Endodermal cell (in vitro differentiated cells): ENCODE data around the gene EFCAB6. TPM values are rescaled to one million over a fixed set of nuclear protein-coding genes. Genes with fewer than 3 reads are reported as not detected.

ENCODE experiments used
- DNase-seq: peaks from one replicate; pipeline ENCODE4 v3.0.0-alpha.2; 2017
- H3K27ac ChIP-seq: 2 replicates; pipeline ENCODE4 v1.5.1; 2013; ENCODE audit warnings: mild to moderate bottlenecking, low read depth, low read length, moderate library complexity
- H3K27me3 ChIP-seq: 2 replicates; pipeline ENCODE4 v1.6.1; 2013; ENCODE audit warnings: mild to moderate bottlenecking, low read length, moderate library complexity; ENCODE audit not compliant: insufficient read depth, control insufficient read depth, poor library complexity, severe bottlenecking
- H3K36me3 ChIP-seq: 2 replicates; pipeline ENCODE4 v1.7.0; 2013; ENCODE audit warnings: mild to moderate bottlenecking, low read length, moderate library complexity; ENCODE audit not compliant: control insufficient read depth, insufficient read depth
- H3K4me1 ChIP-seq: one replicate; pipeline ENCODE4 v1.7.0; 2013; ENCODE audit warnings: low read length; ENCODE audit not compliant: control insufficient read depth, insufficient read depth
- H3K4me3 ChIP-seq: 2 replicates; pipeline ENCODE4 v1.5.1; 2013; ENCODE audit warnings: mild to moderate bottlenecking, low read length, moderate library complexity
- H3K9ac ChIP-seq: 2 replicates; pipeline ENCODE4 v1.6.1; 2013; ENCODE audit warnings: mild to moderate bottlenecking, low read length, moderate library complexity; ENCODE audit not compliant: poor library complexity, severe bottlenecking; ENCODE audit errors: extremely low read depth
- H3K9me3 ChIP-seq: 2 replicates; pipeline ENCODE4 v1.6.1; 2013; ENCODE audit warnings: mild to moderate bottlenecking, low read length, moderate library complexity; ENCODE audit not compliant: control insufficient read depth
- H3K27ac Mint-ChIP-seq: 2 replicates; pipeline ENCODE4 v1.8.0; 2020; ENCODE audit warnings: mixed read lengths
- H3K27me3 Mint-ChIP-seq: 2 replicates; pipeline ENCODE4 v1.8.0; 2021; ENCODE audit warnings: mild to moderate bottlenecking, mixed read lengths; ENCODE audit not compliant: insufficient read depth
- H3K36me3 Mint-ChIP-seq: 2 replicates; pipeline ENCODE4 v1.8.0; 2020; ENCODE audit warnings: low read depth, mixed read lengths
- H3K4me1 Mint-ChIP-seq: 2 replicates; pipeline ENCODE4 v1.8.0; 2020; ENCODE audit warnings: mixed read lengths
- H3K4me3 Mint-ChIP-seq: 2 replicates; pipeline ENCODE4 v1.8.0; 2020; ENCODE audit warnings: mild to moderate bottlenecking, moderate library complexity, mixed read lengths
- H3K9me3 Mint-ChIP-seq: 2 replicates; pipeline ENCODE4 v1.8.0; 2020; ENCODE audit warnings: mild to moderate bottlenecking, mixed read lengths
- WGBS, 2 experiments: methylation state at CpG; one replicate each; pipeline versions ENCODE4 v1.1.5 to v1.1.7; 2013; ENCODE audit warnings: missing lambda C conversion rate in 2 of 2, mixed read lengths in 1 of 2; ENCODE audit not compliant: insufficient coverage in 1 of 2, insufficient read length in 1 of 2; 5-methylcytosine and 5-hydroxymethylcytosine counted together
- total RNA-seq, 2 donors: library from RNA; stranded (reverse); fragmentation: NEBNext Ultra II Directional in 1 of 2; extraction: Animal tissue kit (Norgen Biotek cat#: 25700) in 1 of 2; gene quantifications; 2 replicates in 1 of 2; 3 replicates in 1 of 2; pipeline ENCODE4 v1.2.1, GENCODE V29; 2021
- TF ChIP-seq, protein P1 (sequence below): fragments of 200-600 bp; sonication (generic); conservative IDR thresholded peaks from 2 replicates; pipeline ENCODE4 v1.5.0; 2021; ENCODE audit warnings: antibody characterized with exemption, mild to moderate bottlenecking

The EFCAB6 gene
- total RNA-seq, 2 donors from 2014 or later: 1.8 to 2.0 TPM

DNA sequence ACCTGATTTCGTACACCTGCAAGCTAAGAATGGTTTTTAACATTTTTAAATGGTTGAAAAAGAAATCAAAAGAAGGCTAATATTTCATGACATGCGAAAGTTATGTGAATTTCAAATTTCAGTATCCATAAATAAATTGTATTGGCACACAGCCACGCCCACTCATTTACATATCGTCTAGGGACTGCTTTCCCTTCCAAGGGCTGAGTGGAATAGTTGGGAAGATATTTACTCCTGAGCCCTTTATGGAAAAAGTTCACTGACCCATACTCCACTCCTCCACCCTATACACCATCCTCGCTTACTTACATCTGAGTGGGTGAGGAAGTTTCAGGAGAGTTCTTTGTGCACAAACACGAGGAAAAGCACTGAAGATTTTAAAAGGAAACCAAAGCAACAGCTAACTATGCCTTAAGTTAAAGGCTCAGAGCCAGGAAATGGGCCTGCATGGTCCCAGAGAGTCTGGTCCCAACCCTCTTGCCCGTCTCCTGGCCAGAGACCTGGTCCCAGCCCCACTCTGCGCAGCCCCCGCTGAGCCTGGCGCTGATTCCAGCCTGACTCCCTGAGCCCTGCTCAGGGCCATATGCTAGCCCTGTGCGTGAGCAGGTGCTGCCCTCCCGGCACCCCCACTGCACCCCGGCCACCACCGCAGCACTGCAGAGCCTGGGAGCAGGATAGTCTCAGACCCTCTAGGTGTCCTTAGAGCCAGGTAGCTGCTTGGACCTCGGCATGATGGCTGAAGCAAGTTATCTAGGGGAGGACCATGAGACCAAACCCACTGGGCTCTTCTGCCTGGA, 69.8 kb downstream of the EFCAB6 start:
- H3K27me3 ChIP-seq: no peaks in the 10 kb centered on the region
- no peaks in the 10 kb centered on the region for H3K36me3 Mint-ChIP-seq
- peaks cover 10% of the 10 kb centered on the region for H3K9me3 ChIP-seq
- no peak overlapping the region for H3K4me3 ChIP-seq
- no peak overlapping the region for H3K27ac ChIP-seq
- H3K9me3 Mint-ChIP-seq: no peaks in the 10 kb centered on the region
- TF ChIP-seq, protein P1, sequence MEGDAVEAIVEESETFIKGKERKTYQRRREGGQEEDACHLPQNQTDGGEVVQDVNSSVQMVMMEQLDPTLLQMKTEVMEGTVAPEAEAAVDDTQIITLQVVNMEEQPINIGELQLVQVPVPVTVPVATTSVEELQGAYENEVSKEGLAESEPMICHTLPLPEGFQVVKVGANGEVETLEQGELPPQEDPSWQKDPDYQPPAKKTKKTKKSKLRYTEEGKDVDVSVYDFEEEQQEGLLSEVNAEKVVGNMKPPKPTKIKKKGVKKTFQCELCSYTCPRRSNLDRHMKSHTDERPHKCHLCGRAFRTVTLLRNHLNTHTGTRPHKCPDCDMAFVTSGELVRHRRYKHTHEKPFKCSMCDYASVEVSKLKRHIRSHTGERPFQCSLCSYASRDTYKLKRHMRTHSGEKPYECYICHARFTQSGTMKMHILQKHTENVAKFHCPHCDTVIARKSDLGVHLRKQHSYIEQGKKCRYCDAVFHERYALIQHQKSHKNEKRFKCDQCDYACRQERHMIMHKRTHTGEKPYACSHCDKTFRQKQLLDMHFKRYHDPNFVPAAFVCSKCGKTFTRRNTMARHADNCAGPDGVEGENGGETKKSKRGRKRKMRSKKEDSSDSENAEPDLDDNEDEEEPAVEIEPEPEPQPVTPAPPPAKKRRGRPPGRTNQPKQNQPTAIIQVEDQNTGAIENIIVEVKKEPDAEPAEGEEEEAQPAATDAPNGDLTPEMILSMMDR: no peak
- no peaks in the 10 kb centered on the region for H3K27me3 Mint-ChIP-seq
- H3K4me1 ChIP-seq: no peaks in the 10 kb centered on the region
- H3K27ac Mint-ChIP-seq: no peak overlapping the region
- H3K4me1 Mint-ChIP-seq: no peaks in the 10 kb centered on the region
- no peak overlapping the region for H3K4me3 Mint-ChIP-seq
- WGBS, 2 experiments: 87 to 93% methylated on average over 6 to 15 of the region's 15 CpGs
- DNase-seq: no peak
- H3K36me3 ChIP-seq: no peaks in the 10 kb centered on the region
- no peak overlapping the region for H3K9ac ChIP-seq

DNA sequence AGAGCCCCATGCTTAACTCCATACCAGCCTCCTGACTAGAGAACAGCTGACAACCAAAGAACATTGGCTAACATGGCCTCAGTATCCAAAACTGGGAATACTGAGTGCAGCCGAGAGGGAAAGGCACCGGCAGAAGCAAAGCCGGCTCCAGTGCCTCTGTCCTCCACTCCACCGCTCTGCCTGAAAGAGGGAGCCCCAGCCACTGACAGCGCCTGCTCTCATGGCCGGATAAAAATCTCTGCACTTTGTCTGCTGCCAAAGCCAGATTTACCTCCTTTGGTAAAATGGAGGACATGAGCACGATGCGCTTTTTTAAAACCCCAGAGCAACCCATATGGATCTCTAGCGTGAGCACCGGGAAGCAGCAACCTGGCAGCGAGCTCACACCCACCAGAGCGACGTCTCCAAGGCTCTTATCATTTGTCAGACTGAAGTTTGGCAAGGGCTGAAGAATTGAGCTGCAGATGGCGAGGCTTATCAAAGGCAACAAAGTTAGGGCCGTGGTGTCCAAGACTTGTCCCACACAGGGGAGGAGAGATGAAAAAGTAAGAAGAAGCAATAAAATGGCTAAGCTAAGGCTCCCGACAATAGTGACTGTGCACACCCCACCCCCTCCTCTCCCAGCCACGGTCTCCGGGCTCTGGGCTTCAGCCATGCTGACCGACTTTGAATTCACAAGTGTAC, 71.4 kb downstream of the EFCAB6 start:
- H3K4me3 Mint-ChIP-seq: no peak overlapping the region
- DNase-seq: no peak
- no peaks in the 10 kb centered on the region for H3K27me3 Mint-ChIP-seq
- Histone ChIP-seq H3K9me3 (peaks cover 10% of the 10 kb centered on the region), H3K27ac (no peak overlapping the region), H3K27me3 (no peaks in the 10 kb centered on the region), H3K36me3 (no peaks in the 10 kb centered on the region), H3K4me1 (no peaks in the 10 kb centered on the region), H3K9ac (no peak overlapping the region), H3K4me3 (no peak overlapping the region)
- H3K36me3 Mint-ChIP-seq: no peaks in the 10 kb centered on the region
- TF ChIP-seq, protein P1: no peak
- 89 to 90% methylated on average over 14 to 19 of the region's 19 CpGs for WGBS, 2 experiments
- no peaks in the 10 kb centered on the region for H3K9me3 Mint-ChIP-seq
- H3K4me1 Mint-ChIP-seq: no peaks in the 10 kb centered on the region
- H3K27ac Mint-ChIP-seq: no peak overlapping the region

DNA sequence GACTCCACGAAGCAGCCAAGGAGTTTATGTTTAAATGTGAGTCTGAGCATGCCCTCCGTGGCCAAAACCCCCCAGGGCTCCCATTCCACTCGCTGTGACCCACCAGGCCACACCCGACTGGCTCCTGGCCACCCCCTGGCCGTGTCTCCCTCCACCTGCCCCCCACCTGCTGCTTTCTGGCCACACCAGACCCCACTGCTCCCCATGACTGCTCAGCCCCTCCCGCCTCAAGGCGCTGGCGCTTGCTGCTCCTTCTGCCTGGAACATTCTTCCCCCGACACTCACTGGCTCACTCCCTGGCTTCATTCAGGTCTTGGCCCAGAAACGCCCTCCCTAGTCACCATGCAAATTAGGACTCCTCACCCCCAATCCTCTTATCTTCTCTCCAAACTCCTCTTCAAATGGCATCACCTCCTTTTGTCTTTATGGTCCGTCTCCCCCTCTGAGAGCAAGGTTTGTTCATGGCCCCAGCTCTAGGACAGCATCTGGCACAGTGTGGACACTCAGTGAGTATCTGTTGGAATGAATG, 72.2 kb downstream of the EFCAB6 start:
- Histone ChIP-seq H3K4me1 (no peaks in the 10 kb centered on the region), H3K9me3 (peaks cover 10% of the 10 kb centered on the region), H3K4me3 (no peak overlapping the region), H3K36me3 (no peaks in the 10 kb centered on the region), H3K27ac (no peak overlapping the region), H3K9ac (no peak overlapping the region), H3K27me3 (no peaks in the 10 kb centered on the region)
- no peaks in the 10 kb centered on the region for H3K36me3 Mint-ChIP-seq
- TF ChIP-seq, protein P1: no peak
- 81 to 84% methylated on average over 5 to 11 of the region's 11 CpGs for WGBS, 2 experiments
- no peak overlapping the region for H3K27ac Mint-ChIP-seq
- no peaks in the 10 kb centered on the region for H3K4me1 Mint-ChIP-seq
- no peak for DNase-seq
- no peaks in the 10 kb centered on the region for H3K9me3 Mint-ChIP-seq
- H3K27me3 Mint-ChIP-seq: no peaks in the 10 kb centered on the region
- H3K4me3 Mint-ChIP-seq: no peak overlapping the region
